DOHH2 (cell line): ENCODE data around the gene ITGB4.
"Not testable (repeated sequence)": the region's sequence is repeated elsewhere in the genome, so short reads cannot be mapped to it uniquely, and the experiment has no call there.

Experiments
- H3F3A ChIP-seq: fragments of 200-600 bp; sonication (generic), shearing (Covaris generic); 2 replicates; pipeline ENCODE4 v1.6.0; 2016; ENCODE audit warnings: antibody characterized with exemption, mild to moderate bottlenecking; ENCODE audit not compliant: control insufficient read depth, insufficient read depth
- H3K27ac ChIP-seq: fragments of 200-600 bp; sonication (generic); 2 replicates; pipeline ENCODE4 v1.5.1; 2014; ENCODE audit warnings: low read depth, mild to moderate bottlenecking, low read length, moderate library complexity
- H3K27me3 ChIP-seq: fragments of 200-600 bp; sonication (generic); 2 replicates; pipeline ENCODE4 v1.6.1; 2014; ENCODE audit warnings: mild to moderate bottlenecking, low read length, mixed read lengths; ENCODE audit not compliant: control insufficient read depth
- H3K36me3 ChIP-seq: fragments of 200-600 bp; sonication (generic); 2 replicates; pipeline ENCODE4 v1.6.1; 2014; ENCODE audit warnings: mild to moderate bottlenecking, low read length, moderate library complexity, mixed read lengths; ENCODE audit not compliant: control insufficient read depth
- H3K4me1 ChIP-seq: fragments of 200-600 bp; sonication (generic); 2 replicates; pipeline ENCODE4 v1.6.1; 2014; ENCODE audit warnings: mild to moderate bottlenecking, low read length, mixed read lengths; ENCODE audit not compliant: control insufficient read depth
- H3K4me2 ChIP-seq: fragments of 200-600 bp; sonication (generic); 2 replicates; pipeline ENCODE4 v1.6.0; 2014; ENCODE audit warnings: mild to moderate bottlenecking, low read length, moderate library complexity
- H3K4me3 ChIP-seq: fragments of 200-600 bp; sonication (generic); 2 replicates; pipeline ENCODE4 v1.5.1; 2014; ENCODE audit warnings: mild to moderate bottlenecking, low read length, mixed read lengths
- H3K79me2 ChIP-seq: fragments of 200-600 bp; sonication (generic); 2 replicates; pipeline ENCODE4 v1.6.1; 2014; ENCODE audit warnings: mild to moderate bottlenecking, low read length, mixed read lengths; ENCODE audit not compliant: control insufficient read depth
- H3K9me2 ChIP-seq: fragments of 200-600 bp; sonication (generic); replicated peaks from 2 replicates; pipeline ENCODE4 v1.6.1; 2014; ENCODE audit warnings: mild to moderate bottlenecking, low read length, mixed read lengths; ENCODE audit not compliant: control insufficient read depth
- H3K9me3 ChIP-seq: fragments of 200-600 bp; sonication (generic); 2 replicates; pipeline ENCODE4 v1.6.1; 2014; ENCODE audit warnings: antibody characterized with exemption, low read length, mixed read lengths; ENCODE audit not compliant: control insufficient read depth, insufficient read depth
- H4K20me1 ChIP-seq: fragments of 200-600 bp; sonication (generic); 2 replicates; pipeline ENCODE4 v1.6.0; 2014; ENCODE audit warnings: low read depth, mild to moderate bottlenecking, antibody characterized with exemption, low read length, moderate library complexity; ENCODE audit not compliant: control insufficient read depth, insufficient read depth
- CTCF ChIP-seq: fragments of 200-600 bp; sonication (generic); IDR thresholded peaks from one replicate; pipeline ENCODE4 v1.5.1; 2014; ENCODE audit warnings: antibody characterized with exemption, mild to moderate bottlenecking, low read depth, low read length; ENCODE audit not compliant: poor library complexity, severe bottlenecking
- EZH2phosphoT487 ChIP-seq: fragments of 200-600 bp; sonication (generic); IDR thresholded peaks from 2 replicates; pipeline ENCODE4 v1.6.1; 2017; ENCODE audit warnings: borderline replicate concordance, mild to moderate bottlenecking, antibody characterized with exemption, low read length, moderate library complexity, mixed read lengths

ITGB4 gene

GRCh38 chr17:75757086-75757681 lies 35.9 kb downstream of the ITGB4 start:
- H3F3A ChIP-seq = no peaks in the 10 kb centered on the region
- peaks cover 21% of the 10 kb centered on the region for H3K4me1 ChIP-seq
- no peaks in the 10 kb centered on the region for H3K27me3 ChIP-seq
- H3K36me3 ChIP-seq = no peaks in the 10 kb centered on the region
- H4K20me1 ChIP-seq = no peaks in the 10 kb centered on the region
- H3K79me2 ChIP-seq = no peaks in the 10 kb centered on the region
- TF ChIP-seq CTCF (no peak), EZH2phosphoT487 (no peak)
- no peak overlapping the region for H3K4me2 ChIP-seq
- H3K9me3 ChIP-seq = no peaks in the 10 kb centered on the region
- no peak overlapping the region for H3K27ac ChIP-seq
- H3K9me2 ChIP-seq = no peaks in the 10 kb centered on the region
- H3K4me3 ChIP-seq = no peak overlapping the region

- Histone ChIP-seq H3K4me1 (peaks cover 20% of the 10 kb centered on the region), H3F3A (no peaks in the 10 kb centered on the region)
Observed at GRCh38 chr17:75758131-75758905, 37.1 kb downstream of the ITGB4 start.

GRCh38 chr17:75759457-75759856 lies 38.2 kb downstream of the ITGB4 start:
- Histone ChIP-seq H3F3A (no peaks in the 10 kb centered on the region), H3K4me3 (no peak overlapping the region), H3K79me2 (peaks cover 10% of the 10 kb centered on the region), H3K27me3 (no peaks in the 10 kb centered on the region), H3K4me2 (no peak overlapping the region), H3K36me3 (peaks cover 6% of the 10 kb centered on the region; the same call in 1 of the 2 replicates), H3K4me1 (peaks cover 20% of the 10 kb centered on the region), H4K20me1 (no peaks in the 10 kb centered on the region), H3K9me3 (no peaks in the 10 kb centered on the region), H3K9me2 (no peaks in the 10 kb centered on the region), H3K27ac (no peak overlapping the region)
- TF ChIP-seq CTCF (no peak), EZH2phosphoT487 (no peak)

More at GRCh38 chr17:75758131-75758905, 37.1 kb downstream of the ITGB4 start:
- TF ChIP-seq CTCF (peak; percentile 46), EZH2phosphoT487 (no peak)
- Histone ChIP-seq H3K4me2 (no peak overlapping the region), H3K9me2 (no peaks in the 10 kb centered on the region), H3K27me3 (no peaks in the 10 kb centered on the region), H3K79me2 (peaks cover 1% of the 10 kb centered on the region; the same call in 1 of the 2 replicates), H4K20me1 (no peaks in the 10 kb centered on the region), H3K27ac (no peak overlapping the region), H3K9me3 (no peaks in the 10 kb centered on the region), H3K4me3 (no peak overlapping the region), H3K36me3 (peaks cover 6% of the 10 kb centered on the region; the same call in 1 of the 2 replicates)

GRCh38 chr17:75759978-75760640 lies 38.9 kb downstream of the ITGB4 start:
- H3K79me2 ChIP-seq, H3K4me3 ChIP-seq, H3K27ac ChIP-seq, H4K20me1 ChIP-seq, H3K9me3 ChIP-seq, H3K27me3 ChIP-seq, H3K9me2 ChIP-seq, H3F3A ChIP-seq, H3K36me3 ChIP-seq, H3K4me2 ChIP-seq: not testable (repeated sequence)
- peaks cover 19% of the 10 kb centered on the region for H3K4me1 ChIP-seq
